AG04450 (cell line): Measurements from ENCODE around the gene ARMS2. TPM values are rescaled to one million over a fixed set of nuclear protein-coding genes. Genes with fewer than 3 reads are reported as not detected.

ENCODE experiments used
- CTCF ChIA-PET: fragments of 300-600, 350-600 bp; formaldehyde crosslinking; extraction: SDS; loops from one replicate; lab custom pipeline; 2022; ENCODE audit warnings: antibody characterized with exemption, inconsistent platforms; lab: Charles Lee
- POLR2A ChIA-PET: fragments of 350-600 bp; formaldehyde crosslinking; extraction: SDS; loops from one replicate; lab custom pipeline; 2021; ENCODE audit warnings: antibody characterized with exemption, inconsistent platforms; lab: Yijun Ruan, JAX
- DNase-seq: peaks from one replicate; pipeline ENCODE4 v3.0.0-alpha.2; 2011; ENCODE audit warnings: low read depth, low spot score
- H3K27ac ChIP-seq: one replicate; pipeline ENCODE4 v1.5.1; 2012; ENCODE audit warnings: low read depth, low read length, control low read depth
- H3K27me3 ChIP-seq: one replicate; pipeline ENCODE4 v1.6.0; 2012; ENCODE audit warnings: low read length; ENCODE audit not compliant: control insufficient read depth, insufficient read depth
- H3K4me3 ChIP-seq: 2 replicates; pipeline ENCODE4 v1.5.1; 2011; ENCODE audit warnings: mild to moderate bottlenecking, low read depth, low read length, control low read depth
- H3K9me3 ChIP-seq: 2 replicates; pipeline ENCODE4 v1.5.1; 2012; ENCODE audit warnings: low read length; ENCODE audit not compliant: control insufficient read depth, insufficient read depth
- polyA plus RNA-seq: library from polyadenylated mRNA; depleted of rRNA; stranded (reverse); fragments of >200 nt; gene quantifications from 2 replicates; pipeline ENCODE4 v1.2.3, GENCODE V29; 2011
- TF ChIP-seq, protein P1 (sequence below): IDR thresholded peaks from 2 replicates; pipeline ENCODE4 v1.5.1; 2011; ENCODE audit warnings: low read depth, low read length, control low read depth, inconsistent platforms

ARMS2 gene
- polyA plus RNA-seq, 1 experiment: not detected

- H3K27ac ChIP-seq: no peak overlapping the region
- POLR2A ChIA-PET: no interaction called here
- TF ChIP-seq, protein P1, sequence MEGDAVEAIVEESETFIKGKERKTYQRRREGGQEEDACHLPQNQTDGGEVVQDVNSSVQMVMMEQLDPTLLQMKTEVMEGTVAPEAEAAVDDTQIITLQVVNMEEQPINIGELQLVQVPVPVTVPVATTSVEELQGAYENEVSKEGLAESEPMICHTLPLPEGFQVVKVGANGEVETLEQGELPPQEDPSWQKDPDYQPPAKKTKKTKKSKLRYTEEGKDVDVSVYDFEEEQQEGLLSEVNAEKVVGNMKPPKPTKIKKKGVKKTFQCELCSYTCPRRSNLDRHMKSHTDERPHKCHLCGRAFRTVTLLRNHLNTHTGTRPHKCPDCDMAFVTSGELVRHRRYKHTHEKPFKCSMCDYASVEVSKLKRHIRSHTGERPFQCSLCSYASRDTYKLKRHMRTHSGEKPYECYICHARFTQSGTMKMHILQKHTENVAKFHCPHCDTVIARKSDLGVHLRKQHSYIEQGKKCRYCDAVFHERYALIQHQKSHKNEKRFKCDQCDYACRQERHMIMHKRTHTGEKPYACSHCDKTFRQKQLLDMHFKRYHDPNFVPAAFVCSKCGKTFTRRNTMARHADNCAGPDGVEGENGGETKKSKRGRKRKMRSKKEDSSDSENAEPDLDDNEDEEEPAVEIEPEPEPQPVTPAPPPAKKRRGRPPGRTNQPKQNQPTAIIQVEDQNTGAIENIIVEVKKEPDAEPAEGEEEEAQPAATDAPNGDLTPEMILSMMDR: no peak
- no peaks in the 10 kb centered on the region; the same call in 1 of the 2 replicates for H3K9me3 ChIP-seq
- CTCF ChIA-PET: interaction anchor here (1.0 to 1.2 kb wide), 2 partner anchors 11 to 224 kb away, joined by 3 read pairs; no protein-coding TSS in a partner anchor
- H3K4me3 ChIP-seq: no peak overlapping the region
- no peaks in the 10 kb centered on the region for H3K27me3 ChIP-seq
- no peak for DNase-seq
These were observed 36.6 kb downstream of the ARMS2 start for GRCh38 chr10:122490786-122491680.

- TF ChIP-seq, protein P1: no peak
- POLR2A ChIA-PET: no interaction called here
- Histone ChIP-seq H3K4me3 (no peak overlapping the region), H3K9me3 (no peaks in the 10 kb centered on the region; the same call in 1 of the 2 replicates), H3K27ac (peak overlapping the region; percentile 47), H3K27me3 (no peaks in the 10 kb centered on the region)
- no peak for DNase-seq
- CTCF ChIA-PET: no interaction called here
These were observed 37.6 kb downstream of the ARMS2 start for GRCh38 chr10:122492006-122492405.

DNA sequence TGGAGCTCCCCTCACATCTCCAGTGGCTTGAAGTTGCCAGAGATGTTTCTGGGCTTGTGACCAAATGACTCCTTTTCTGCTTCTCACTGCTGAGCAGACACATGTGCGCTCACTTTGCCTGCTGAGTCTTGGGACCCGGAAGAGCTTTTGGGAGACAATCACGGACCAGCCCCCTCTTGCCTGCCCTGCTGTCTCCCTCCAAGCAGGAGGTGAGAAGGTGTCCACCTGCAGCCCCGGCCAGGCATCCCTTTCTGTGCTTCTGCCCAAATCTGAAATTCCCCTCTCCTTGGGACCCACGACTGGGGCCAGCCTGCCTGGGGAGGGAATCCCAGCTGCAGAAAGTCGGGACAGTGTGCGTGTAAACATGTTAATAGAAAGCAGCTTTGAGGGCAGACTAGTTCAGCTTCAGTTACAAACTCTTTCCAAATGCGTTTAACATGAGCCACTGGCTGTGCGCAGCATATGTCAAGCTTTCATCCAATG, 38.6 kb downstream of the ARMS2 start:
- CTCF ChIA-PET: interaction anchor here (0.8 kb wide), 1 partner anchor 225 kb away, joined by 3 read pairs; no protein-coding TSS in a partner anchor
- Histone ChIP-seq H3K9me3 (no peaks in the 10 kb centered on the region; the same call in 1 of the 2 replicates), H3K27me3 (no peaks in the 10 kb centered on the region), H3K4me3 (no peak overlapping the region), H3K27ac (peak overlapping the region; percentile 52)
- no peak for DNase-seq
- POLR2A ChIA-PET: interaction anchor here (0.6 kb wide), 1 partner anchor 17 kb away, joined by 4 read pairs; no protein-coding TSS in a partner anchor
- TF ChIP-seq, protein P1: no peak

GRCh38 chr10:122493761-122494160, 39.3 kb downstream of the ARMS2 start:
- ChIA-PET CTCF (interaction anchor here (1.2 kb wide), 1 partner anchor 151 kb away, joined by 4 read pairs; no protein-coding TSS in a partner anchor), POLR2A (interaction anchor here (0.6 kb wide), 1 partner anchor 17 kb away, joined by 4 read pairs; no protein-coding TSS in a partner anchor)
- H3K9me3 ChIP-seq: no peaks in the 10 kb centered on the region; the same call in 1 of the 2 replicates
- DNase-seq: no peak
- TF ChIP-seq, protein P1: no peak
- H3K4me3 ChIP-seq: no peak overlapping the region
- no peaks in the 10 kb centered on the region for H3K27me3 ChIP-seq
- peak overlapping the region; percentile 52 for H3K27ac ChIP-seq
